GM18517 (cell line): Measurements from ENCODE around the gene CECR2.

Source experiments
- ATAC-seq: cut with Tn5 transposase; IDR thresholded peaks from one replicate; pipeline ENCODE4 v1.9.1; 2021; ENCODE audit warnings: mild to moderate bottlenecking, moderate library complexity; ENCODE audit not compliant: unreplicated experiment

The CECR2 gene

DNA sequence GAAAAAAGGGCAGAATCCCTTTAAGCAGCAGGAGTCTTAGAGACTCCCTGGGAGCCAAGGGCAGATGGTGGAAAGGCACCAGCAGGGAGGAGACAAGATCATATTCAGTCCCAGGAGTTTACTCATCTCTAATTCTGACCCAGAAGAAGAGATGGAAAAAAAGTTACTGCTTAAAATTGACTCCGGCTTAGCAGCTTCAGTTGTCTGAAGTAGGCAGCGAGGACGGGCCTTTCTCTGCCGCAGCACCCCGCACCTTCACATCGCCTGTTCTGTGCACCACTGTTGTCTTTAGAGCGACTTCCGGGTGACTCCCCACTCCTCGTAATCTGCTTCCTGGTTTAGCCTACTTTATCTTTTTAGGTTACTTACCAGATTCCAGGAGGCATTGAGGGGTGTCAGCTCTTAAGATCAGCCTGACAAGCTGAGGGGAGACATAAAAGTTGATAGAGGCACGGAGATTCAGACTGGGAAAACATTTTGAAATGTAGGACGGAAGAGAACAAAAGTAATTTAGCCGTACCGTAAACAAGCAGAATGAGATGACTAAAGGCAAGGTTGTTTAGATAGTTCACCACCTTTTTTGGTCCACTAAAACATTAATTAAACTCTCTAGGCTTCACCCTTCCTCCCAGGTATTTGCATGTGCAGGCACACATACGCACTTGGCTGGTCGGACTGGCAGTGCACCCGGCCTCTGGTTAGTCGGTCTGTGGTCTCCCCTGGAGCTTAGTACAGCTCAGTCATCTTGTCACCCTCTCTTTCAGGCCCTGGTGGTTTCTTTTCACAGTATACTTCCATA is 74.3 kb downstream of the CECR2 start:
- no peak for ATAC-seq

DNA sequence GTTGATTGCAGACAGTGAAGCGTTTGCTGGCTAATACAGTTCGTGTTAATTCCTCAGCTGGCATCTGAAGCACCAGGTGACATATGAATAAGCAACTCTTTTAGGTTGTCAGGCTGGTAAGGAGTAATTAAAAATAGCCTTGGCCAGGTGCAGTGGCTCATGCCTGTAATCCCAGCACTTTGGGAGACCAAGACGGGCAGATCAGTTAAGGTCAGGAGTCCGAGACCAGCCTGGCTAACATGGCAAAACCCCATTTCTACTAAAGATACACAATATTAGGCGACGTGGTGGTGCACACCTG is 74.9 kb downstream of the CECR2 start:
- no peak for ATAC-seq

DNA sequence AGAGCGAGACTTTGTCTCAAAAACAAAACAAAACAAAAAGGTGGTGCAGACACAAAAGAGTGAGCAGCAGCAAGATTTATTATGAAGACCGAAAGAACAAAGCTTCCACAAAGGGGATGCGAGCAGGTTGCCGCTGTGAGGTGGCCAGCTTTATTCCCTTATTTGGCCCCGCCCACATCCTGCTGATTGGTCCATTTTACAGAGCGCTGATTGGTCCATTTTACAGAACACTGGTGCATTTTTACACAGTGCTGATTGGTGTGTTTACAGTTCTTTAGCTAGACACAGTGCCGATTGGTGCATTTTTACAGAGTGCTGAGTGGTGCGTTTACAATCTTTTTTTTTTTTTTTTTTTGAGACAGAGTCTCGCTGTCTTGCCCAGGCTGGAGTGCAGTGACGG is 77.4 kb downstream of the CECR2 start:
- ATAC-seq = no peak

GRCh38 chr22:17451316-17451715 is 82.1 kb downstream of the CECR2 start:
- no peak for ATAC-seq

GRCh38 chr22:17460895-17461294 is 91.6 kb downstream of the CECR2 start:
- ATAC-seq = no peak

GRCh38 chr22:17470880-17471500 is 101.7 kb downstream of the CECR2 start:
- ATAC-seq = no peak

- no peak for ATAC-seq
Observed at GRCh38 chr22:17471886-17472535, 102.8 kb downstream of the CECR2 start.

GRCh38 chr22:17472932-17473331 is 103.7 kb downstream of the CECR2 start:
- ATAC-seq = no peak

- no peak for ATAC-seq
Observed at GRCh38 chr22:17475318-17476230, 106.3 kb downstream of the CECR2 start.

- no peak for ATAC-seq
Observed at GRCh38 chr22:17476838-17477237, 107.6 kb downstream of the CECR2 start.

DNA sequence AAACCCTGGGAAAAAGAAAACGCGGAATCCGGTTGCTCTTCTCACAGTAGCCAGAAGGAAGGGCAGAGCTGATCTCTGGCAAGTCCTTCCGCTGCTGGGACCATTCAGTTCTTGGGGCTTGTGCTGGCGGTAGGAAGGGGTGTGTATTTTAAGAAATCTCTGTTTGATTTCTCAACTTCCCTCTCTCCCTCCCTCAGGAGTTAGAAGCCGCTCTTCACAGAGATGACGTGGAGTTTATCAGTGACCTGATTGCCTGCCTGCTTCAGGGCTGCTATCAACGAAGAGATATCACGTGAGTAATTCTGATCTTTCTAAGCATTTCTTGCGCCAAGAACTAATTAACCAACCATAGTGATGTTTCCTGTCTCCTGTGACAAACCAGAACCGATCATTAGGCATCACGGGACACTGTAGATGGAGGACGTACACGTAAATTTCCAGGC is 108.2 kb downstream of the CECR2 start:
- no peak for ATAC-seq

GRCh38 chr22:17479135-17479534 is 109.9 kb downstream of the CECR2 start:
- ATAC-seq = no peak

DNA sequence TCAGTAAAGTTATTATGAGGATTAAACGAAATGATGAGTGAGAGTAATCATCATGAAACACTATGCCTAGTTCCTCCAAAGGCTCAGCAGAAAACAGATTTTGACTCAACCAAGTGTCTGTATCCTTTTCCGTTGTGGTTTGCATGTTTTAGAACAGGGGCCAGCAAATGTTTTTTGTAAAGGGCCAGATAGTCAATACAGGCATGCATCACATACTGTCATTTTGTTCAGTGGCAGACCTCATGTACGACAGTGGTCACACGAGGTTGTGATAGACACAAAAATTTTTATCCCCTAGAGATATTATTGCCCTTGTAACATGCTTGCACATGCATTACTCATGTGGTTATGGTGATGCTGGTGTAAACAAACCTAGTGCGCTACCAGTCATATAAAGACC is 112.2 kb downstream of the CECR2 start:
- ATAC-seq = no peak

DNA sequence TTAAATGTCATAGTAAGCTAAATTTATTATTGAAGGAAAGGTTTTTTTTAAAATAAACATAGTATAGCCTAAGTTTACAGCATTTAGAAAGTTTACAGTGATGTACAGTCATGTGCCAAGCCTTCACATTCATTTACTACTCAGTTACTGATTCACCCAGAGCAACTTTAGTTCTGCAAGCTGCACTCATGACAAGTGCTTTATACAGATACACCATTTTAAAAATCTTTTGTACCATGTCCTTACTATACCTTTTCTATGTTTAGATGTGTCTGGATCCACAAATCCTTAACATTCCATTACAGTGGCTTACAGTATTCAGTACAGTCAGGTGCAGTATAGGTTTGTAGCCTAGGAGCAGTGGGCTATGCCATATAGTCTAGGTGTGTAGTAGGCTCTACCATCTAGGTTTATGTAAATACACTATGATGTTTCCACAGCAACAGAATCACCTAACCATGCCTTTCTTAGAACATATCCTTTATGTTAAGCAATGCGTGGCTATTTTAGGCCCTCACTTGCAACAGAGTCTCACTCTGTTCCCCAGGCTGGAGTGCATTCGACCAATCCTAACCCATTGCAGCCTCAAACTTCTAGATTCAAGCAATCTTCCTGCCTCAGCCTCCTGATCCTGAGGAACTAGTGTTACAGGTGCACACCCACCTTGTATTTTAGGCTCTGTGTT is 114.6 kb downstream of the CECR2 start:
- ATAC-seq = no peak

GRCh38 chr22:17484608-17485007 is 115.3 kb downstream of the CECR2 start:
- no peak for ATAC-seq

- no peak for ATAC-seq
Observed at GRCh38 chr22:17486313-17486712, 117.1 kb downstream of the CECR2 start.

GRCh38 chr22:17486719-17487118 is 117.5 kb downstream of the CECR2 start:
- ATAC-seq = no peak

- ATAC-seq = no peak
Observed at GRCh38 chr22:17489101-17489500, 119.8 kb downstream of the CECR2 start.

DNA sequence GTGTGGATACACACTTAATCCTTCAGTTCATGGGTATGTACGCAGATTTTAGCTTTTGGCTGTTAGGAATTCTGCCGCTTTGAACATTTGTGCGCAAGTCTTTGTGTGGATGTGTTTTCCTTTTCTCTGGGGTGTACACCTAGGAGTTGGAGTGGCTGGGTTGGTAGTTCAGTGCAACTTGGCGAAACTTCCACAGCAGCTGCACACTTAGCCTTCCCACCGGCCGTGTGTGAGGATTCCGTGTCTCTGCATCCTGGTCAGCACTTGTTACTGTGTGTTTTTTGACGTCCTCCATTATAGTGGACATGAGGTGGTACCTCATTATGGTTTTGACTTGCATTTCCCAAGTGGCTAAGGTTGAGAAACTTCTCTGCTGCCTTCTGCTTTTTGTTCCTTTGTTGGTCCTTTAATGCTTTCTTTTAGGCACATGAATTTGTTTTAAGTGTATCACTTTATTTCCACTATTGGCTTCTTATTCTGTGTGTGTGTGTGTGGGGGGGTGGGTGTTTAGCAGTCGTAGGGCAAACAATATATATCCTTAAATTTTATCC is 121.9 kb downstream of the CECR2 start:
- ATAC-seq = no peak

- ATAC-seq = no peak
Observed at GRCh38 chr22:17492247-17492646, 123.0 kb downstream of the CECR2 start.
